Measurements from ENCODE around the gene DDX5. TPM values are rescaled to one million over a fixed set of nuclear protein-coding genes. Genes with fewer than 3 reads are reported as not detected.

DDX5 gene
- polyA plus RNA-seq, 1 of the 3 experiments (the other 2 are of a cell fraction) = 1,642 TPM

GRCh38 chr17:64537488-64537887 lies 31.4 kb upstream of the DDX5 start (continued):
- TF ChIP-seq REST (IDR thresholded peaks at IDR 0.05; ENCODE audit: low read depth, low read length) (no peak), CTCF (IDR thresholded peaks at IDR 0.05) (no peak), SMC3 (IDR thresholded peaks at IDR 0.05; ENCODE audit: low read depth, low read length) (no peak), USF1 (IDR thresholded peaks at IDR 0.05; ENCODE audit: borderline replicate concordance, low read depth) (no peak), EZH2phosphoT487 (IDR thresholded peaks at IDR 0.05; ENCODE audit: borderline replicate concordance, low read depth) (no peak), NFIC (IDR thresholded peaks at IDR 0.05; ENCODE audit: borderline replicate concordance) (no peak), RXRA (IDR thresholded peaks at IDR 0.05; ENCODE audit: borderline replicate concordance, low read depth) (no peak), TCF12 (IDR thresholded peaks at IDR 0.05) (no peak)

GRCh38 chr17:64536913-64537312 lies 30.8 kb upstream of the DDX5 start:
- no peak for DNase-seq
- Histone ChIP-seq H3K27me3 (ENCODE audit: insufficient read depth) (no peaks in the 10 kb centered on the region), H3K9me2 (no peaks in the 10 kb centered on the region), H4K20me1 (ENCODE audit: insufficient read depth) (no peaks in the 10 kb centered on the region; the same call in 1 of the 2 replicates), H3K27ac (ENCODE audit: low read depth in 2 of 2, low read length in 1 of 2) (peak overlapping the region in 1 of 2 experiments; percentile 3; a peak in 1 of 4 replicates), H3K4me2 (no peak overlapping the region), H3K9ac (no peak overlapping the region), H3K79me2 (ENCODE audit: insufficient read depth) (peaks cover 10% of the 10 kb centered on the region; the same call in 1 of the 2 replicates), H2AFZ (ENCODE audit: low read depth) (no peak overlapping the region), H3K4me3 (ENCODE audit: low read depth in 2 of 2, low read length in 1 of 2) (no peak overlapping the region), H3K36me3 (replicated peaks in 1 of 2; ENCODE audit: control insufficient read depth in 1 of 2, insufficient read depth in 2 of 2, low read length in 1 of 2) (peaks cover 77 to 87% of the 10 kb centered on the region in 2 experiments), H3F3A (replicated peaks; ENCODE audit: insufficient read depth) (peaks cover 96% of the 10 kb centered on the region), H3K4me1 (ENCODE audit: control insufficient read depth in 1 of 2, insufficient read depth in 2 of 2, low read depth in 1 of 2, low read length in 1 of 2) (no peaks in the 10 kb centered on the region), H3K9me3 (no peaks in the 10 kb centered on the region)
- POLR2A ChIA-PET = interaction anchor here (1.2 kb wide), 1 partner anchor 10 kb away, joined by 3 read pairs; no protein-coding TSS in a partner anchor
- no peak for TF ChIP-seq USF2 (IDR thresholded peaks at IDR 0.05; ENCODE audit: borderline replicate concordance, low read depth, low read length)
- no peak for TF ChIP-seq CHD2 (IDR thresholded peaks at IDR 0.05; ENCODE audit: low read length, partially characterized antibody)
- no peak for TF ChIP-seq ELF1 (IDR thresholded peaks at IDR 0.05)
- no peak for TF ChIP-seq EZH2phosphoT487 (IDR thresholded peaks at IDR 0.05; ENCODE audit: borderline replicate concordance, low read depth)
- CTCF ChIA-PET = interaction anchor here (2.7 to 3.7 kb wide), 2 partner anchors 12 to 112 kb away, joined by 10 to 13 read pairs; no protein-coding TSS in a partner anchor
- 94% methylated on average over 2 of the region's 2 CpGs for WGBS (ENCODE audit: low lambda C conversion rate)
